HG03196 (cell line): ENCODE measurements around the gene REPS1.

Source experiments
- ATAC-seq: cut with Tn5 transposase; IDR thresholded peaks from one replicate; pipeline ENCODE4 v1.9.1; 2021; ENCODE audit not compliant: unreplicated experiment

The REPS1 gene

DNA sequence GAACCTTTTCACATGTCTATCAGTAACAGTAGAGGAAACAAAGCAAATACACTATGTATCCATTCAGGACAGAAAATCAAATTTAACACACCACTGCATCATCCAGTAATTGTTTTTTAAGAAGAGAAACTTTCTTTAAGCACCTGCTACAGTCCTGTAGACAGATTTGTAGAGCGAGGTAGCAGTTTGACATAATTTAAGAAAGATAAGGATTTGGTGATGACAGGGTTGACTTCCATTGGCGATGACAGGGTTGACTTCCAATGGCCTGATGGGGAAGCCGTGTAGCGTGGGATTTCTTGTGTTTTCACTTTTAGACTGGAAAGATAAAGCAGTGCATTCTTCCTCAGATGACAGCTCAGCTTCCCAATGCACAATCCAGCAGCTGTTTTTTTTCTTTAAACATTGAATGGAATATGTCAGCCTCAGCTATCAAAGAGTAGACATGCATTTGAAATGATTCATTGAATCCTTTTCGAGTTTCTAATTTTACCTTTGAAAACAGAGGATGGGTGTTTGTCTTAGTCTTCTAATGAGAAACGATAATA lies 123.6 kb downstream of the REPS1 start:
- ATAC-seq: no peak

DNA sequence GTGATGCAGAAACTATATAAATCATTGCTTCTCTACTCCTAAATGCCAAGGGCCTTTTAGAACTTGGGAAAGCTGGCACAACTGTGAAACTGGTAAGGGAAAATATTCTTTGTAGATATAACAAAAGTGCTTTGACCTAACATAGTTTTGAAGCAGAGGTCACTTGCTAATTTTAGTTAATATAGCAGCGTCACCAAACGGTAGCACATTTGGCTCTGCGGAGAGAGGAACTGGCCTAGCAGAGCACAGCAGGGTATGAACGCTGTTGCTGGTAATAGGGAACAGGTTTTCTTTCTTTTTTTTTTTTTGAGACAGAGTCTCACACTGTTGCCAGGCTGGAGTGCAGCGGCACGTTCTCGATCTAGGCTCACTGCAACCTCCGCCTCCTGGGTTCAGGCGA lies 124.7 kb downstream of the REPS1 start:
- no peak for ATAC-seq

DNA sequence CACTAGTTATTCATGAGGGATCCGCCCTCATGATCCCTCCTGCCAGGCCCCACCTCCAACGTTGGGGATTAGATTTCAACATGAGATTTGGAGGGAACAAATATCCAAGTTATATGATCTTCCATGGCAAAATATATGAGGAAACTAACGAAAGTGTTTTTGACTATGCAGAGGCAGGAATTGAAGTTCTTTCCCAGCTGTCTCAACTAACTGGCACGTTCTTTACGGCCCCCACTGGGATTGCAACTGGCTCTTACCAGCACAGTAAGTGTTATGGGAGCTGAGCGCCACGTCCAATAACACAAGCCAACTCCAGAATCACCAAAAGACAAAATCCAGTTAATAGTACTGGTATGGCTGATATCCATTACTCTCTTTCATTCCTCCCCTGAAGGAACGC lies 125.6 kb downstream of the REPS1 start:
- no peak for ATAC-seq

DNA sequence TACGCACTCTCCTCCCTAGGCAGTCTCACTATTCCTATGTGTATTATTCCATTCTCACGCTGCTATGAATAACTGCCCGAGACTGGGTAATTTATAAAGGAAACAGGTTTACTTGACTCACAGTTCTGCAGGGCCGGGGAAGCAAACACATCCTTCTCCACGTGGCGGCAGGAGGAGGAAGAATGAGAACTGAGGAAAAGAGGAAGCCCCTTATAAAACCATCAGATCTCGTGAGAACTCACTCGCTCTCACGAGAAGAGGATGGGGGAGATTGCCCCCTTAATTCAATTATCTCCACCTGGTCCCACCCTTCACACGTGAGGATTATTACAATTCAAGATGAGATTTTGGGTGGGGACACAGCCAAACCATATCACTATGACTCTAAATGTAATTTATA lies 130.3 kb downstream of the REPS1 start:
- no peak for ATAC-seq

DNA sequence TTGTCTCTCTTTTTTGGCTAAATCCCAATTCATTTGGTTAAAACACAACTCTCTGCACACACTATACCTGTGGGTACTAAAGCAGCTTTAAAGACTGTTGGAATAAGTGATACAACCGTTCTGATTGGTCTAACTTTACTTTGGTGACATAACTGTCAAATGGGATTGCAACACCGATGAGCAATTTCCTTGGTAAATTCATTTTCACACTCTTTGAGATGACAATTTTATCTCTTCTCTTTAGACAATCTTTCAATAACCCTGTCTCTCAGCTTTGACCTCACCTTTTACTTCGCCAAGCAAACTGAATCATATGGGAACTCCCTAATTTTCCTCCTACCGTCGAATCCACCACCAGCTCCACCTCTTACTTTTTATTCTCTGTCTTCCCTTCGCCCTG lies 131.4 kb downstream of the REPS1 start:
- no peak for ATAC-seq
